ENCODE results near the gene C20orf202. TPM values are rescaled to one million over a fixed set of nuclear protein-coding genes. Genes with fewer than 3 reads are reported as not detected.

Gene C20orf202
- total and polyA plus RNA-seq, 9 of the 15 experiments (the other 6 are each of a cell fraction or from before 2014, with no cell fraction given), result 0.03 to 0.24 (median 0.15) TPM; not detected in 4

- no peak for TF ChIP-seq PTRF (tag; IDR thresholded peaks at IDR 0.05)
- no peak for TF ChIP-seq COPS2 (conservative IDR thresholded peaks at IDR 0.05)
- no peak for TF ChIP-seq SREBF1 (IDR thresholded peaks at IDR 0.05; ENCODE audit: borderline replicate concordance, low read depth, low read length)
- TF ChIP-seq GMEB1 (CRISPR knock-in tag; IDR thresholded peaks at IDR 0.05), result no peak
- no peak for TF ChIP-seq ZBTB11 (CRISPR knock-in tag; IDR thresholded peaks at IDR 0.05)
- no peak for TF ChIP-seq DNMT1 (IDR thresholded peaks at IDR 0.05)
- TF ChIP-seq, protein P1, sequence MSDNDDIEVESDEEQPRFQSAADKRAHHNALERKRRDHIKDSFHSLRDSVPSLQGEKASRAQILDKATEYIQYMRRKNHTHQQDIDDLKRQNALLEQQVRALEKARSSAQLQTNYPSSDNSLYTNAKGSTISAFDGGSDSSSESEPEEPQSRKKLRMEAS (CRISPR knock-in tag; IDR thresholded peaks at IDR 0.05), result no peak
- no peak for TF ChIP-seq SLC30A9 (CRISPR knock-in tag; IDR thresholded peaks at IDR 0.05)
- 0 out of 2 replicates have a peak, but pooled peaks have one; percentile 8 for TF ChIP-seq LEF1 (IDR thresholded peaks at IDR 0.05)
- no peak for TF ChIP-seq RFX1 (IDR thresholded peaks at IDR 0.05)
- TF ChIP-seq, protein P2, sequence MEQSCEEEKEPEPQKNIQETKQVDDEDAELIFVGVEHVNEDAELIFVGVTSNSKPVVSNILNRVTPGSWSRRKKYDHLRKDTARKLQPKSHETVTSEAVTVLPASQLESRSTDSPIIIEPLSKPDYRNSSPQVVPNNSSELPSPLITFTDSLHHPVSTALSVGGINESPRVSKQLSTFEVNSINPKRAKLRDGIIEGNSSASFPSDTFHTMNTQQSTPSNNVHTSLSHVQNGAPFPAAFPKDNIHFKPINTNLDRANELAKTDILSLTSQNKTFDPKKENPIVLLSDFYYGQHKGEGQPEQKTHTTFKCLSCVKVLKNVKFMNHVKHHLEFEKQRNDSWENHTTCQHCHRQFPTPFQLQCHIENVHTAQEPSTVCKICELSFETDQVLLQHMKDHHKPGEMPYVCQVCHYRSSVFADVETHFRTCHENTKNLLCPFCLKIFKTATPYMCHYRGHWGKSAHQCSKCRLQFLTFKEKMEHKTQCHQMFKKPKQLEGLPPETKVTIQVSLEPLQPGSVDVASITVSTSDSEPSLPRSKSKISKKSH (CRISPR knock-in tag; IDR thresholded peaks at IDR 0.05), result no peak
- TF ChIP-seq MTF1 (CRISPR knock-in tag; IDR thresholded peaks at IDR 0.05; ENCODE audit: borderline replicate concordance), result no peak
- TF ChIP-seq E2F1 (CRISPR knock-in tag; IDR thresholded peaks at IDR 0.05), result no peak
- no peak for TF ChIP-seq MECOM (CRISPR knock-in tag; IDR thresholded peaks at IDR 0.05)
- TF ChIP-seq CEBPZ (IDR thresholded peaks at IDR 0.05; ENCODE audit: borderline replicate concordance, low read depth, low read length), result no peak
Observed at GRCh38 chr20:1188347-1188746, 14.9 kb upstream of the C20orf202 start (continued).
